ENCODE measurements around the gene PEA15. TPM values are rescaled to one million over a fixed set of nuclear protein-coding genes. Genes with fewer than 3 reads are reported as not detected.

PEA15 gene
- total and polyA plus RNA-seq, 4 donors = 8.1 to 44.5 (median 11.1) TPM

DNA sequence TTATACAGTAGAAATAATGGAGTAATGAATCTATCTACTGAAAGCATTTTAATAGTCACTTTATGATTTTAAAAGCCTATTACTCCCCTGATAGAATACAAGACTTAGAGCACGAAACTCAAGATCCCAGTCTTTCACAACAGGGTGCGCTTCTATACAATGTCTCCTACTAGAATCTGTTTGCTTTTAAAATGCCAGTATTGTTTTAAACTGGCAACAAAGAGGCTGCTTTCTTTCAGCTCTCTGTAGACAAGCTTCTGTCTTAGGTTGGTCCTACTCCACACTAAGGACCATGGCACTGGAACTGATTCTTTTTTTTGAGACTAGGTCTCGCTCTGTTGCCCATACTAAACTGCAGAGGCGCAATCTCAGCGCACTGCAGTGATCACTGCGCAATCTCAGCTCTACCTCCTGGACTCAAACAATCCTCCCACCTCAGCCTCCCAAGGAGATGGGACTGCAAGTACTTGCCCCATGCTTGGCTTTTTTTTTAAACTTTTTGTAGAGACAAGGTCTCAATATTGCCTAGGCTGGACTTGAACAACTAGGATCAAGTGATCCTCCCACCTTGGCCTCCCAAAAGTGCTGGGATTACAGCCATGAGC is 52.3 kb downstream of the PEA15 start:
- 97% methylated on average over 6 of the region's 6 CpGs for WGBS
- no peaks in the 10 kb centered on the region for H3K9me3 ChIP-seq (ENCODE audit: control insufficient read depth in 4 of 4, low read length in 3 of 4)
- H3K27ac ChIP-seq (ENCODE audit: low read depth in 1 of 2, low read length in 2 of 2) = peak overlapping the region in 1 of 2 donors; percentile 26
- DNase-seq (ENCODE audit: low spot score) = no peak
- no peaks in the 10 kb centered on the region for H3K27me3 ChIP-seq (ENCODE audit: control insufficient read depth in 4 of 4, insufficient read depth in 4 of 4, low read length in 3 of 4)
- TF ChIP-seq, protein P1, sequence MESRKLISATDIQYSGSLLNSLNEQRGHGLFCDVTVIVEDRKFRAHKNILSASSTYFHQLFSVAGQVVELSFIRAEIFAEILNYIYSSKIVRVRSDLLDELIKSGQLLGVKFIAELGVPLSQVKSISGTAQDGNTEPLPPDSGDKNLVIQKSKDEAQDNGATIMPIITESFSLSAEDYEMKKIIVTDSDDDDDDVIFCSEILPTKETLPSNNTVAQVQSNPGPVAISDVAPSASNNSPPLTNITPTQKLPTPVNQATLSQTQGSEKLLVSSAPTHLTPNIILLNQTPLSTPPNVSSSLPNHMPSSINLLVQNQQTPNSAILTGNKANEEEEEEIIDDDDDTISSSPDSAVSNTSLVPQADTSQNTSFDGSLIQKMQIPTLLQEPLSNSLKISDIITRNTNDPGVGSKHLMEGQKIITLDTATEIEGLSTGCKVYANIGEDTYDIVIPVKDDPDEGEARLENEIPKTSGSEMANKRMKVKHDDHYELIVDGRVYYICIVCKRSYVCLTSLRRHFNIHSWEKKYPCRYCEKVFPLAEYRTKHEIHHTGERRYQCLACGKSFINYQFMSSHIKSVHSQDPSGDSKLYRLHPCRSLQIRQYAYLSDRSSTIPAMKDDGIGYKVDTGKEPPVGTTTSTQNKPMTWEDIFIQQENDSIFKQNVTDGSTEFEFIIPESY (IDR thresholded peaks at IDR 0.05) = no peak
- TF ChIP-seq GABPA (IDR thresholded peaks at IDR 0.05 in 1 of 2, conservative IDR thresholded peaks at IDR 0.05 in 1 of 2) = no peak
- no peak for TF ChIP-seq RAD21 (IDR thresholded peaks at IDR 0.05)
- TF ChIP-seq, protein P2, sequence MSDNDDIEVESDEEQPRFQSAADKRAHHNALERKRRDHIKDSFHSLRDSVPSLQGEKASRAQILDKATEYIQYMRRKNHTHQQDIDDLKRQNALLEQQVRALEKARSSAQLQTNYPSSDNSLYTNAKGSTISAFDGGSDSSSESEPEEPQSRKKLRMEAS (IDR thresholded peaks at IDR 0.05) = no peak
- TF ChIP-seq FOXA2 (IDR thresholded peaks at IDR 0.05) = no peak
- TF ChIP-seq, protein P3, sequence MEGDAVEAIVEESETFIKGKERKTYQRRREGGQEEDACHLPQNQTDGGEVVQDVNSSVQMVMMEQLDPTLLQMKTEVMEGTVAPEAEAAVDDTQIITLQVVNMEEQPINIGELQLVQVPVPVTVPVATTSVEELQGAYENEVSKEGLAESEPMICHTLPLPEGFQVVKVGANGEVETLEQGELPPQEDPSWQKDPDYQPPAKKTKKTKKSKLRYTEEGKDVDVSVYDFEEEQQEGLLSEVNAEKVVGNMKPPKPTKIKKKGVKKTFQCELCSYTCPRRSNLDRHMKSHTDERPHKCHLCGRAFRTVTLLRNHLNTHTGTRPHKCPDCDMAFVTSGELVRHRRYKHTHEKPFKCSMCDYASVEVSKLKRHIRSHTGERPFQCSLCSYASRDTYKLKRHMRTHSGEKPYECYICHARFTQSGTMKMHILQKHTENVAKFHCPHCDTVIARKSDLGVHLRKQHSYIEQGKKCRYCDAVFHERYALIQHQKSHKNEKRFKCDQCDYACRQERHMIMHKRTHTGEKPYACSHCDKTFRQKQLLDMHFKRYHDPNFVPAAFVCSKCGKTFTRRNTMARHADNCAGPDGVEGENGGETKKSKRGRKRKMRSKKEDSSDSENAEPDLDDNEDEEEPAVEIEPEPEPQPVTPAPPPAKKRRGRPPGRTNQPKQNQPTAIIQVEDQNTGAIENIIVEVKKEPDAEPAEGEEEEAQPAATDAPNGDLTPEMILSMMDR (IDR thresholded peaks at IDR 0.05; ENCODE audit: low read depth, low read length, missing input control) = no peak
- no peak for TF ChIP-seq YY1 (IDR thresholded peaks at IDR 0.05)
- TF ChIP-seq EGR1 (IDR thresholded peaks at IDR 0.05; ENCODE audit: low read depth in 2 of 2) = no peak
- H3K4me3 ChIP-seq (ENCODE audit: low read depth in 1 of 3, low read length in 3 of 3) = no peak overlapping the region
- H3K4me1 ChIP-seq (ENCODE audit: control insufficient read depth in 4 of 4, insufficient read depth in 4 of 4, low read length in 3 of 4) = peaks cover 13 to 52% (median 39%) of the 10 kb centered on the region in 4 donors
- H3K36me3 ChIP-seq (ENCODE audit: control insufficient read depth in 4 of 4, insufficient read depth in 3 of 4, low read depth in 1 of 4, low read length in 3 of 4) = peaks cover 0 to 4% (median 4%) of the 10 kb centered on the region in 4 donors
- no peak overlapping the region for H3K9ac ChIP-seq (ENCODE audit: low read depth in 1 of 2, low read length in 2 of 2)

DNA sequence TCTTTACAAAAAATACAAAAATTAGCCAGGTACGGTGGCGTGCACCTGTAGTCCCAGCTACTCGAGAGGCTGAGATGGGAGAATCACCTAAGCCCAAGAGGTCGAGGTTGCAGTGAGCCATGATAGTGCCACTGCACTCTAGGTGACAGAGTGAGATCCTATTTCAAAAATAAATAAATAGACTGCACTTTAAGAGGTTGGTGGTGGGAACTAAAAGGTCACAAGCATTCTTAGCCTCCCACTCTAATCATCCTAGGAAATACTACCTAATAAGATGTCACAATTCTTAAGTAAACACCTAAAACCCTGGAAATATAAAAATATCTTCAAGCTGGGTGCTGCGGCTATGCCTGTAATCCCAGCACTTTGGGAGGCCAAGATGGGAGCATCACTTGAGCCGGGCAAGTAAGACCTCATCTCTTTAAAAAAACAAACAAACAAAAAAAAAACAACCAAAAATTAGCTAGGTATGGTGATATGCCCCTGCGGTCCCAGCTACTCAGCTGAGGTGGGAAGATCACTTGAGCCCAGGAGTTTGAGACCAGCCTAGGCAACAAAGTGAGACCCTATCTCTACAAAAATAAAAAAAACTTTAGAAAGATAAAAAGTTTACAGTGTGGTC is 53.1 kb downstream of the PEA15 start:
- no peak overlapping the region for H3K4me3 ChIP-seq (ENCODE audit: low read depth in 1 of 3, low read length in 3 of 3)
- H3K9me3 ChIP-seq (ENCODE audit: control insufficient read depth in 4 of 4, low read length in 3 of 4) = no peaks in the 10 kb centered on the region
- WGBS = 93% methylated on average over 7 of the region's 7 CpGs
- H3K9ac ChIP-seq (ENCODE audit: low read depth in 1 of 2, low read length in 2 of 2) = no peak overlapping the region
- TF ChIP-seq HNF4A (conservative IDR thresholded peaks at IDR 0.05) (no peak), FOXA1 (IDR thresholded peaks at IDR 0.05) (no peak), NR2F2 (IDR thresholded peaks at IDR 0.05) (no peak), JUND (IDR thresholded peaks at IDR 0.05) (no peak), HNF4G (IDR thresholded peaks at IDR 0.05) (no peak), TAF1 (conservative IDR thresholded peaks at IDR 0.05) (no peak)
- TF ChIP-seq, protein P3 (IDR thresholded peaks at IDR 0.05; ENCODE audit: low read depth, low read length, missing input control) = no peak
- TF ChIP-seq, protein P2 (IDR thresholded peaks at IDR 0.05) = no peak
- TF ChIP-seq, protein P4, sequence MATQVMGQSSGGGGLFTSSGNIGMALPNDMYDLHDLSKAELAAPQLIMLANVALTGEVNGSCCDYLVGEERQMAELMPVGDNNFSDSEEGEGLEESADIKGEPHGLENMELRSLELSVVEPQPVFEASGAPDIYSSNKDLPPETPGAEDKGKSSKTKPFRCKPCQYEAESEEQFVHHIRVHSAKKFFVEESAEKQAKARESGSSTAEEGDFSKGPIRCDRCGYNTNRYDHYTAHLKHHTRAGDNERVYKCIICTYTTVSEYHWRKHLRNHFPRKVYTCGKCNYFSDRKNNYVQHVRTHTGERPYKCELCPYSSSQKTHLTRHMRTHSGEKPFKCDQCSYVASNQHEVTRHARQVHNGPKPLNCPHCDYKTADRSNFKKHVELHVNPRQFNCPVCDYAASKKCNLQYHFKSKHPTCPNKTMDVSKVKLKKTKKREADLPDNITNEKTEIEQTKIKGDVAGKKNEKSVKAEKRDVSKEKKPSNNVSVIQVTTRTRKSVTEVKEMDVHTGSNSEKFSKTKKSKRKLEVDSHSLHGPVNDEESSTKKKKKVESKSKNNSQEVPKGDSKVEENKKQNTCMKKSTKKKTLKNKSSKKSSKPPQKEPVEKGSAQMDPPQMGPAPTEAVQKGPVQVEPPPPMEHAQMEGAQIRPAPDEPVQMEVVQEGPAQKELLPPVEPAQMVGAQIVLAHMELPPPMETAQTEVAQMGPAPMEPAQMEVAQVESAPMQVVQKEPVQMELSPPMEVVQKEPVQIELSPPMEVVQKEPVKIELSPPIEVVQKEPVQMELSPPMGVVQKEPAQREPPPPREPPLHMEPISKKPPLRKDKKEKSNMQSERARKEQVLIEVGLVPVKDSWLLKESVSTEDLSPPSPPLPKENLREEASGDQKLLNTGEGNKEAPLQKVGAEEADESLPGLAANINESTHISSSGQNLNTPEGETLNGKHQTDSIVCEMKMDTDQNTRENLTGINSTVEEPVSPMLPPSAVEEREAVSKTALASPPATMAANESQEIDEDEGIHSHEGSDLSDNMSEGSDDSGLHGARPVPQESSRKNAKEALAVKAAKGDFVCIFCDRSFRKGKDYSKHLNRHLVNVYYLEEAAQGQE (IDR thresholded peaks at IDR 0.05) = no peak
- peaks cover 13 to 58% (median 37%) of the 10 kb centered on the region in 4 donors for H3K4me1 ChIP-seq (ENCODE audit: control insufficient read depth in 4 of 4, insufficient read depth in 4 of 4, low read length in 3 of 4)
- DNase-seq (ENCODE audit: low spot score) = no peak
- H3K27ac ChIP-seq (ENCODE audit: low read depth in 1 of 2, low read length in 2 of 2) = no peak overlapping the region
- H3K27me3 ChIP-seq (ENCODE audit: control insufficient read depth in 4 of 4, insufficient read depth in 4 of 4, low read length in 3 of 4) = no peaks in the 10 kb centered on the region
- H3K36me3 ChIP-seq (ENCODE audit: control insufficient read depth in 4 of 4, insufficient read depth in 3 of 4, low read depth in 1 of 4, low read length in 3 of 4) = peaks cover 0 to 4% (median 3%) of the 10 kb centered on the region in 4 donors
